Stimulated activated CD4-positive, alpha-beta T cell treated with anti-CD3 and anti-CD28 coated beads, Interleukin-15, amount 100 ng/mL, for 48 hours (primary cell): Measurements from ENCODE around the gene CAPZA1.

ENCODE experiments used
- DNase-seq, 2 donors: peaks; one replicate each; pipeline ENCODE4 v3.0.0-alpha.2; 2020; ENCODE audit warnings: low read depth in 2 of 2

CAPZA1 gene

DNA sequence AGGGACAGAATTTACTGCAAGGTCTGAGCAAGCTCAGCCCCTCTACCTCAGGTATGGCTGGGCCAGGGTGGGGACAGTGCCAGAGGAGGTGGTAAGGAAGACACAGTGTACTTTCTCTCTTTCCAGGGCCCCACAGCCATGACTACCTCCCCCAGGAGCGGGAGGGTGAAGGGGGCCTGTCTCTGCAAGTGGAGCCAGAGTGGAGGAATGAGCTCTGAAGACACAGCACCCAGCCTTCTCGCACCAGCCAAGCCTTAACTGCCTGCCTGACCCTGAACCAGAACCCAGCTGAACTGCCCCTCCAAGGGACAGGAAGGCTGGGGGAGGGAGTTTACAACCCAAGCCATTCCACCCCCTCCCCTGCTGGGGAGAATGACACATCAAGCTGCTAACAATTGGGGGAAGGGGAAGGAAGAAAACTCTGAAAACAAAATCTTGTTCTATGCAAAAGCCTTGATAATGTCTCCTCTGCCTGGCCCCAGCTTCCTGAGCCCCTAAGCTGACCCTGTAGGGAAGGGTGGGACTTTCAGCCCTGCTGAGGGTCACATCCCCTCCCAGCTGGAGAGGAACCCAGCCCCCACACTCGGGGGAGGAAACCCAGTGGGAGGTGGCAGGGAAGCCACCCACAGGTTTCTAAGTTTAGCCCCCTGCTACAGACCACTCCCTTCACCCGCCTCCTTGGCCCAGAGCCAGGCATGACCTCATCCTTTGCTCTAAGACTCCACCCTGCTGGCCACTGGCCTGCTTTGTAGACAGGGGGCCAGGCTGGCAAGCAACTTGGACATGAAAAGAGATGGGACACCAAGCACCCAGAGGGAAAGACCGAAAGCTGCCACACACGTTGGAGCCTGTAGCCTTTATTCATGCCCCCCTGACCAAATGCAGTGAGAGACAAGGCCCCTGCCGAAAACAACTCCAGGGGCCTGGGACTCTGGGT is 80.9 kb downstream of the CAPZA1 start:
- peak in 1 of 2 donors; percentile 62 for DNase-seq

DNA sequence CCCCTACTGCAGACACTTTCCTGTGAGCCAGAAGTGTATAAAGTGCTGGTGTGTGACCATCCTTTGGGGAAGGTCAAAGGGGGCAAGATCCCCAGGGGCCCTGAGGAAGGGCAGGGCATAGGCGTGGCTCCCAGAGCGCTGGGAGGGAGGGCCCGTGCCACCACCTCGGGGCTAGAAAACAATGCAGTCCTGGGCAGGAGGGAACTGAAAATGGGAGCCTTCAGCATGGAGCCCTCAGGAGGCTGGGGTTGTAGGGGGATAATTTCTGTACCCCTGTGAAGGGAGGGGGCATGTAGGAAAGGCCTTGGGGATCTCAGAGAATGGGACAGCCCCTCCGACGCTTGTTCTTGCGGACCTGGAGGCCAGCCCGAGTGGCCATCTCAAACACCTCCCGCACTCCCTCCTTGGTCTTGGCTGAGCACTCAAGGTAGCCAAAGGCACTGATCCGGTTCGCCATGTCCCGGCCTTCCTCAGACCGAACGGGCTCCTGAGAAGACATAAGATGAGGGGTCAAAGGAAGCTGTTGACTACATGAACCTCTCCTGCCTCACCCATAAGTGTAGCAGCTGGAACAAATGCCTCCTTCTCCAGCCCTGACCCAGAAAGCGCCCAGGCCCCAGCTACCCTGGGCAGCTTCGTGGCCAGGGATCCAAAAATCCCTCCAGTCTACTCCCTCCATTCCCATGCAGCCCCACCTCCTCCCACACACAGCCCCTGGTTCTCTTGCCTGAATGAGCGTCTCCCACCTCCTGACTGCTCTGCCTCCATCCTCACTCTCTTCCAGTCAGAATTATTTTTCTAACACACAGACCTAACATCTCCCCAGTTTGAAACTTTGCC is 81.8 kb downstream of the CAPZA1 start:
- DNase-seq, result no peak

DNA sequence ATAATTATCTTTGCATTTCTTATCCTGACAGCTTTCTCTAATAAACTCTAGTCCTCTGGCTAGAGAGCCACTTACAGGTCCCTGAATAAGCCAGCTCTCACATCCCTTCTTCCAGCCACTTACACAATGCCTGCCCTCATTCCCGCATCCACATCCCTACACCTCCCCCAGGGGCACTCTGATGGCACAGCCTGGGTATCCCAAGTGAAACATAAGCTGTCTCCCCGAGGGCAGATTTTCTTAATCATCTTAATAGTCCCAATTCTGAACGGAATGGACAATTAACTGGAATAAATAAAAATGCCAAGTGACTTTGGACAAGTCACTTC is 82.4 kb downstream of the CAPZA1 start:
- DNase-seq, result no peak

DNA sequence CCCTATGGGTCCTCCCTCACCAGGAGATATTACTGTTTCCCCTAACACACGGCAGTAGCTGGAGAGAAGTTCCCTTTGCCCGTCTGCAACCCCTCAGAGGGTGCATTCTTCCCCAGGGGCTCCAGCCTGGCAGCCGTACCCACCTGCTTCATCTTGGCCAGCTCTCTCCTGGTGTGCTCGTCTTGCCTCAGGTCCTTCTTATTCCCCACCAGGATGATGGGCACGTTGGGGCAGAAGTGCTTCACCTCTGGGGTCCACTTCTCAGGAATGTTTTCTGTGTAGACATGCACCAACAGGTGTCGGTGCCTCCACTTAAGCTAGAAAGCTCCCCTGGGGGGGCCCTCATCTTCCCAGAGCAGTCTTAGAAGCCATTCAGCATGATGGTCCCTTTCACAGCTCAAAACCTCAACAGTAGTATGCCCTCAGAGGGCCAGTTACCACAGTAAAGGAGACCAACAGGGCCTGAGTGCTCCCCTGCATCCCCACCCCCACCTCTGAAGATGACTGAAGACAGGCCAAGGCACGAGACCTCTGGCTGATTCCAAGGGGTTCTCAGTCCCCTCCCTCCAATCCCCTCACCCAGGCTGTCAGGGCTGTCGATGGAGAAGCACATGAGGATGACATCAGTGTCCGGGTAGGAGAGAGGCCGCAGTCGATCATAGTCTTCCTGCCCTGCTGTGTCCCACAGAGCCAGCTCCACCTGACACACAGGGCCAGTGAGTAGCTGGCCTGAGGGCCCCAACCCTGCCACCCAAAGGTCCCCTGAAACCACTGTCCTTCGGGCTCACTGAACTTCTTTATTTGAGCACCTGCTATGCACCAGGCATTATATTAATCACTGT is 83.0 kb downstream of the CAPZA1 start:
- no peak for DNase-seq

DNA sequence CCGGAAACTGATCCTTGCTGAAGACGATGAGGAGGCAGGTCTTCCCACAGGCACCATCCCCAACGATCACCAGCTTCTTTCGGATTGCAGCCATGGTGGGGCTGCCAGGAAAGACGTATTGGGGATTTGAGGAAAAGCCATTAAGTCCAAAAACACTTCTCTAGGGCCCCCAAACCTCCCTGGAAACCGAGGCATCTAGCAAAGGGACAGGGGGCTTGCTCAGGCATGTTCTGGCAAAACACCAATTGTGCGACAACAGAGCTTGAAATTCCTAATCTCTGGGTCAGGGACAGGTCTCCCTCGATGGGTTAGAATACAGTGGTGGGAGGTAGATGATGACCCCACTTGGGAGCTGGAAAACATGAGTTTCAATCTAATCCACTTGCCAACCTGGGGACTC is 84.1 kb downstream of the CAPZA1 start:
- DNase-seq, result no peak

DNA sequence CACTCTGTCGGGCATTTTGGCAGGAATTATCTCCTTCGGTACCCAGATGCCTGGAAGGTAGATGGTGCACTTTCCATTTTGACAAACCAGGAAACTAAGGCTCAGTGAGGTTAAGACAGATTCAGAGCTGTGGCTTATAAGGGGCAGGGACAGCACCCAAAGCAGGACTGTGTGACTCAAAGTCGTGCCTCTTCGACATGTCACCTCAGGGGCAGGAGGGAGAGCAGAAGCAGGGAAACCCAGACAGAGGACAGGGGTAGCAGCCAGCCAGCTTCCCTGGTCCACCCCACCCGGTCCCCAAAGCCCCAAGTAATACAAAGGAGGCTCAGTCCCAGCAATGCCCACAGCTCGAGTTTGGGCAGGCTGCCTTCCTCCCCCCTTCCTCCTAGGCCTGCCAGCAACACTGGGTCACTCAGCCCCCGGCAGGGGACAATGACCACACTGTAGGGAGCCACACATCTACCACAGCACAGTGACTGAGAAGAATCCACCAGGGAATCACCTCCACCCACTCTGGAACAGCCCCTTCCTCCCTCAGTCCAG is 84.8 kb downstream of the CAPZA1 start:
- DNase-seq, result no peak

DNA sequence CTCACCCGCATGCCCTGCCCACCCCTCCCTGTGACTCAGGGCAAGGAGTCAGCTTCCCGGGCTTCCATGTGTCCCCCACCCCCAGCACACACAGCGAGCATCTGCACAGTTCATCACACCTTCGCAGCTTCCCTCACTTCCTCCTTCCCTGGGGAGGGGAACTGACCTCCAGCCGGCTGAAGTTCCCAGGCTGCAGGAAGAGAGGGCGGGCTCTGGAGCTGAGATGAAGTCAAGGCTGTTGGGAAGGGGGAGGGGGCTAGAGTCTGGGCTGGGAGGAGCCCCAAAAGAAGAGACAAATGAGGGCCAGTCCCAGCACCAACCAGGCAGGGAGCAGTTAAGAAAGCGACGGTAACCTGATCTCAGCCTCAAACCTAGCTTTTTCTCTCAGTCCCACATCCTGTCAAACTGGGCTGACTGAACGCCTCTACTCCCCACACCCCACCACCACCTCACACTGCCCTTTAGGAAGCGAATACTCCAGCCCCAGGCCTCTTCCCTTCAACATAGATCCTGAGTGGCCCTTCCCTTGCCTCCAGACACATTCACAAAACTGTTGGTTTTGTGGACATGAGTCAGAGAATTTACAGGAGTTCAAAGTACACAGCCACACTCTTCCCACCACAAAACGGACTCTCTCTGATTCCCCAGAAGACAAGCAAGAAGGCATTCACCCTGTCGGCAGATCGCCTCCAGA is 85.4 kb downstream of the CAPZA1 start:
- DNase-seq, result peak in 1 of 2 donors; percentile 48

DNA sequence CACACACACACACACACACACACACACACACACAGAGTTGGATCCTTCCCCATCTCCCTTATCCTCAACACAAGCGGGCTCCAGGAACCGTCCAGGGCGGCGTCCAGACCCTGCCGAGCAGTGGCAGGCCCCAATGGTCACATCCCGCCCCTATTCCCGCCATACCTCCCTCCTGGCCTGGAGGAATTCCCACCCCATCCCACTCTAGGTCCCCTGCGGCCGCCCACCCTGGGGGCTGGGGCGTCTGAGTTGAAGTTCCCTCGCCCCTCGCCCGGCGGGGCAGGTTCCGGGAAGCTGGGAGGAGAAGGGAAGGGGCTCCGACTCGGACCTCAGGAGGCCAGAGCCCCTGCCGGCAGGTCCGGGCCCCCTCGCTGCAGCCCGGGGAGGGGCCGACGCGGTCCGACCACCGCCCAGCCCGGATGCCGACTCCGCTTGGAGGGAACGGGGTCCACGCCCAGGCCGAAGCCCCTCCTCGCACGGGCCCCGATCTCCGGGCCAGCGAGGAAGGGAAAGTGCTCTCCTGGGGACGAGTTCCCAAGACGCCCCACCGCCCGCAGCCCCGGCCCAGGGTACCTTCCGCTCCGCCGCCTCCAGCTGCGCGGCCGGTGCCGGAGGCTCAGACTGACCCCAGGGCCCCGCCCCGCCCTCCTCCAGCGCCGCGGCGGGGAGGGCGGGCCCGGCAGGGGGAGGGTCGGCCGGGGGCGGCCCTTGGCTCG is 87.0 kb downstream of the CAPZA1 start, which contains the start of gene RHOC:
RHOC (minus strand) TSS at position 623 of the 716 bp plus-strand sequence. CDS start 3,328 bp downstream, outside the sequence.
- DNase-seq, result no peak

DNA sequence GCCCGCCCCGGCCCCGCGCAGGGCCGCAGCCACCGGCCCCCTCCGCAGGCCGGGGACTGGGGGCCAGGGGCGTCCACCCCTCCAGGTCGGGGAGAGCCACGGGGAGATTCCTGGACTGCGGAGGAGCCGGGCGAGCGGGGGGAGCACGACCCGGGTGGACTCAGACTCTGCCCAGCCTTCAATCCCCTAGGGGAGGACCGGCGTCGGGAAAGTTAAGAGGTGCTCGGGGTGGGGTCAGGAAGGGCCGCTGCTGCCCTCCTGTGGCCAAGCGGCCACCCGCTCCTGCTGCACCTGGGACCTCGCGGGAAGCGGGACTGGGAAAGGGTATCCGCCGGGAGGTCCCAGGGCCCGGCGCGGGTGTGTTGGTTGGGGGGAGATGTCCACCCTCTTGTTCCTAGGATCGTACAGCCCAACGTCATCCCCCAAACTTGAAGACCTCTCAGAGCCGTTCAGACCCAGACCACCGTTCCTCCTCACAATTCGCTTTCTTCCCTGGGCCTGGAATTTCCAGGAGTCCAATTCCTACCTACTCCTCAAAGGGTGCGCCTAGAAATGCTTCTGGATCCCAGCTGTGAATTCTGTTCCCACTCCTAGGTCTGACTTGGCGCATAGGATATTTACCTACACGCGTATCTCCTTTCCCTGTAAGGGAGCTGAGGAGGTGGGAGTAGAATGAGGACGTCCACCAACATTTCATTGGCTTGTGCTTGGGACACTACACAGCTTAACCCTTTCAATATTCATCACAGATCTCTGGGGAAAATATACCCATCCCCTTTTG is 87.8 kb downstream of the CAPZA1 start:
- DNase-seq, result peak in 1 of 2 donors; percentile 67

DNA sequence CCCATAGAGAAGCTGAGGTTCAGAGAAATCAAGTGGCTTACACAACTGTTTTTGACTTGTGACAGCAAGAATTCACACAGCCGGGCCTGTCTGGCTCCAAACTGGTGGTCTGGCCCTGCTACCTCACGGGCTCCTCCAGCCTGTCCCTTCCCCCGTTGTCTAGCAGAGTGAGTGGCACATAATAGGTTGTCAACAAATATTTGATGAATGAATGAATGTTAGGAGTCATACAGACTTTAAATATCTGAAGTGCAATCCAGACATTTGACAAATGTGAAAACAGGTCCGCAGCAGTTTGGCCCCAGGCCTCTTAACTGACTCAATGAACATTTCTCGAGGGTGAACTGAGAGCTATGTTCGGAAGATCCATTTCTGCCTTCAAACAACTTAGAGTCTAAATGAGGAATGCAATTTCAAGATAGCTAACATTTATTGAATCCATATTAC is 88.4 kb downstream of the CAPZA1 start:
- DNase-seq, result no peak

DNA sequence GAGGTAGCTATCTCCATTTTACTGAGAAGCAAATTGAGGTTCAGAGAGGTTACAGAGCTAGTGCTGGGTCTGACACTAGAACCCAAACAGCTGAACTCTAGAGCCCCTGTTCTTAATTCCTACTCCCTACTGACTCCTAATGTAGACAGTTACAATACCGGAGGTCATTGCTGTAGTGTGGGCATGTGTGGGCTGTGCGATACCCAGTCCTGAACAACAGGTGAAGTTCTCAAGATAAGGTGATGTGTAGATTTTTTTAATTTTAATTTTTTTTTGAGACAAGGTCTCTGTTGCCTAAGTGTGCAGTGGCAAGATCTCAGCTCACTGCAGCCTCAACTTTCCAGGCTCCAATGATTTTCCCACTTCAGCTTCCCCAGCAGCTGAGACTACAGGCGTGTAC is 88.9 kb downstream of the CAPZA1 start:
- no peak for DNase-seq

DNA sequence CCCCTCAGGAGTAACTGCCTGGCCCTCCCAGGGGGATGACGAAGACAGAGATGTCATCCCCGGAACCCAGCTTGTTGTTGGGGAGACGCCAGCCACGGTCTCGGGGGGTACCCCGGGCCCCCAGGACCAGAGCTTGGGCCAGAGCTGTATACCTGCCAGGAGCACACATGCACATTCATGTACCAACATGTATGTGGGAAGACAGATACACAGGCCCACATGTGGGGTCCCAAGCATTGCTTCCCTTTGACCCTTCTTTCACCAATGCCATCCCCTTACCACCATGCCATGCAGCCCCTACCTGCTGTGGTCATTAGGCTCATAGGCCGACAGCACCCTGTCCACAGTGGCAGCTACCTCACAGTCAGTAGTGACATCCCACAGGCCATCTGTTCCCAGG is 90.5 kb downstream of the CAPZA1 start:
- DNase-seq, result no peak

DNA sequence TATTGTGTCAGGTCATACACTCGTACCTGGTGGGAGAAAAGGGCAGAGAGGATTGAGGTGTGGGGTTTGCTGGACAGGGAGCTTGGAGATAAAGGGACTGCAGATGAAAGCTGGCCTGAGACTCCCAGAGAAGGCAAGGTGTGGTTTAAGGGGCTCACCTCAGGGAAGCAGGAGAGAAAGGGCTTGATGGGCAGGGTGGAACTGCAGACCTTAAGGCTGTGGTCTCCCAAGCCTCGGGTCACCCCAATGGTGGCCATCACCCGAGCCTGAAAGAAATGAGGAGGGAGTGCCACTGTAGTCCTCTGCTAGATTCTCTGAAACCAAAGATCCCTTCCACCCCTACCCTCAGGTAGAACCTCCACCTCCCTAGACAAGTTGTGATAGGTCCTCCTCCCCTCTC is 91.0 kb downstream of the CAPZA1 start:
- DNase-seq, result no peak

DNA sequence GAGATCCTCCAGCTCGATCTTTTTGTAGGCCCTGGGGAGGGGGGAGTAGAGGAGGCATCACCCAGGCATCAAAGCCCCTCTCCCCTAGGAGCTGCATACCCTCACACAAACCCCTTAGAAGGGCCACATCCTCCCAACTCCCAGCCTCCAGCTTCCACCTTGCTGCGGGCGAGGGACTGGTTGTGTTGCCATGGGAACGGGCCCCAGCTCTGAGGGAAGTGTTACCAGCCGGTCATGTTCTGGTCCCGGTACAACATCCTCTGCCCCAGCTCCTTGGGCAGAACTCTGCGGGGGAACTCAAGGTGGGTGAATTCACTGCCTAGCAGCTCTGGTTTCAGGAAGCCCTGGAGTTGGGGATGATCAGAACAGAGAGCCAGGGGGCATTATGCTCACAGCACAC is 91.4 kb downstream of the CAPZA1 start:
- DNase-seq, result no peak

DNA sequence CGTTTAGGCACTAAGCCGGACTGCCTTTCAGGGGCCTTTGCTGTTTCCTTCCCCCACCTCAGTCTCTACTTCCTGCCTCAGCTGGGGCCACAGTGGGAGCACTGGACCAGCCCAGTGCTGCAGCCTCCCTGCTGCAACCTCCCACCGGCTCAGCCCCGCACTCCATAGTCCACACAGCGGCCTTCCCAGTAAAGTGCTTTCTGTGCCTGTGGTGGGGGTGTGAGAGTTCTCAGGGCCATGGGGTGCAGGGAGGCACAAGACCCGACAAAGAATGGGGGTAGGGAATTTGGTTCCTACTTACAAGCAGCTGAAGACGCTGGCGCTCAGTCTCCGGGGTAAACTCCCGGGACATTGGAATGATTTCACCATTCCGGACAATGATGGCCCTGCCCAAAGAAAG is 92.0 kb downstream of the CAPZA1 start:
- DNase-seq, result no peak

DNA sequence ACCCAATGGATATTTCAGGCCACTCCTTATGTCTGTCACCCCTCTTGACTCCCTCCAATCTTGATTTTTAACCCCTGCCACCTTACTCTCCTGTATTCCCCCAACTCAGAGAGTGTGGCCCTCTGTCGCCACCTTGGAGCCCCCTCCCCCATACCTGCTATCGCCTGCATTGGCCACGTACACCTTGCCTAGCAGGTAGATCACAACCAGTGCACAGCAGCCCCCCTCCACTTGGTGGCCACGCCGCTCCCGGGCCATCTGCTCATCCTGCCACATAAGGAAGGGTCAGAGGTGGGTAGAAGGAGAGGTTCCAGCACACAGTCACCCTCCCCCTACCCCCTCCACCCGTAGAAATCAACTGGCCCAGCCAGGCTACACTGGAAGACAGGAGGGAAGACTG is 92.6 kb downstream of the CAPZA1 start:
- no peak for DNase-seq

DNA sequence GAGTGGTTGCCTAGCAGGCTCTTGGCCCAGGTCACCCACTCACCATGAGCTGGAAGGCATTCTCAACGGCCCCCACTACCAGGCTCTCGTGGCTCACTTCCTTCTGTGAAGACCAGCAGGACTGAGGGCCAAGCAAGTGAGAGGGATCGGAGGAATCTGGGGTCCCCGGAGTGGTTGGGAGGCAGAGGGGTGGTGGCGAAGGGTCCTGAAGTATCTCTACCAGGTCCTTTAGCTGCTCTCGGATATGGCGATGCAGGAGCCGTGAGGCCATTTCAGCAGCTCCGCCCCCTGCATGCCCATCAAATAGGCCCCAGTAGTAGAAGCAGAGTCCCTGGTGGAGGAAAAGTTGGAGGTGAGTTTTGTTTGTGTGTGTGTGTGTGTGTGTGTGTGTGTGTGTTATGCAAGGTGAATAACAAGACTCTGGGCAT is 93.1 kb downstream of the CAPZA1 start:
- no peak for DNase-seq

DNA sequence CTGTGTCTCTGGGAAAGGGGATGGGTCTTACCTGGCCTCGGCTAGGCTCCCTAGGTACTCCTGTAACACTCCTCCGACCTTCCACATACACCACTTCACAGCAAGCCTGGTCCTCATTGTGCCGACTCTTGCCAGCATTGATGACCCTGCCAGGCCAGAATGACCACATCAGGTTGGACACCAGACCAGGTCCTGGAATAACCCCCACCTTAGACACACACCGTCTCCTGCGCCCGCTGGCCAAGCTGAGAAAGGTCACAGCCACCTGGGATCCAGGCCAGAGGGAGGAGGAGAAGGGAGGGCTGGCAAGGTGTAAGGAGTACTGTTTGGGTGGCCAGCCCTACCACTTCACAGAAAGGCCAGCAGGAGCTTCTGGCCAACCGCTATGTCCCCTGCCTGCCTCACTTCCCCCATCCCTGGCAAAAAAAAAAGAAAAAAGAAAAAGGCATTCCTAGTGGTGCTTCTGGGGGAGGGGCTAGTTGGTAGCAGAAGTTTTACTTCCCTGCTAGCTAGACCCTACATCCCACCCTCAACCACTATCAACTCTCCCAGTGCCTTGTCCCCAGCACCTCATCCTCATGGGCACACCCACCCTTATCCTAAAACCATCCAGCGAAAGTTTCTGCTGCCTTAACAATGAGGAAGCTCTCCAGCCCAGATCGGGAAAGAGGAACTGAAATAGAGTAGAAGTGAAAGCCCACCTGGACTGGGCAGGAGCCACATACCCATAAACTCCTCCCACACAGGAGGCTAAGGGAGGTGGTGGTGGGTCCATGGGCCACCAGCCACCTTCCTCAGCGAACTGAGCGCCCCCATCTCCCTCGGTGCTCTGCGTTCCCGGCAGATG is 94.1 kb downstream of the CAPZA1 start:
- DNase-seq, result no peak
